Stimulated activated CD4-positive, alpha-beta T cell treated with anti-CD3 and anti-CD28 coated beads, TNF-alpha, amount 100 ng/mL, for 1 hour (primary cell): ENCODE results near the gene DDX41.
"Not testable (repeated sequence)": the region's sequence is repeated elsewhere in the genome, so short reads cannot be mapped to it uniquely, and the experiment has no call there.

ENCODE experiments used
- DNase-seq, 3 donors: peaks; one replicate each; pipeline ENCODE4 v3.0.0-alpha.2; 2020; ENCODE audit warnings: low read depth in 3 of 3, low spot score in 1 of 3

DDX41 gene

GRCh38 chr5:177499842-177500241 is 16.9 kb downstream of the DDX41 start:
- DNase-seq = no peak

DNA sequence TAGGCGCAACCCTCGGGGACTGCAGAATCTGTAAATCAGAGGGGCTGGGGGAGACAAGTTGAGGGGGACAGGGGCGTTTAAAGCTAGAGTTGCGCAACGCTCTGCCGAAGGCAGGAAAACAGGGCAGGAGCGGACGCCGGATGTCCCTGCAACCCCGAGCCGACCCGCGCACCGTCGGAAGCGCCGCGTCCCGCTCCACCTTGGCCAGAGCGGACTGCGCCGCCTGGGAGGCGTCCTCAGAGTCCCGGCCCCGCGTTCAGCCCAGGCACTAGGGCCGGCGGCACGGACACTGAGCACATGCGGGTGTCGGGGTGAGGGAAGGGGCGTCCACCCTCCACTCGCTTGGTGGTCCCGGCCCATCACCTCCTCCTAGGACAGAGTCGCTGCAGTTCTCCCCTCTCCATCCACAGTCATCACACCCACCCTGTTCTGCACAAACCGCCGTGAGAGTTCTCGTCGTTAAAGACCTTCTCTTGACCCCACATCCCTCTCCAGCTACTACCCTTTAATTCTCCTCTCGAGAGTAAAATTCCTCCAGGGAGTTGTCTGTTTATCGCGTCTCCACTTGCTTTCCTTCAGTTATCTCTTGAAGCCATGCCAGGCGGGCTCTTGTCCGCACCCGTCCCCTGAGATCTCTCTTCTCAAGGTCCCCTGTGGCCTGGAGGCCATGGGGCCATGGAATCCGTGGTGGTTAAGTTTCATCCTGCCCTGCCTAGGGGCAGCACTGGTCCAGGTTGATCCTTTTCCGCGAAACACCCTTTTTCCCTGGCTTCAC is 18.6 kb downstream of the DDX41 start:
- no peak for DNase-seq

GRCh38 chr5:177497292-177498012 is 19.3 kb downstream of the DDX41 start, which contains the start of gene PDLIM7:
PDLIM7 (minus strand) TSS chr5:177497604; CDS start chr5:177496512, 1,092 bp downstream.
- peak; percentile 87 to 95 (median 89) for DNase-seq

- no peak for DNase-seq
Measured at GRCh38 chr5:177496727-177497291, 20.0 kb downstream of the DDX41 start.

GRCh38 chr5:177496070-177496726 is 20.6 kb downstream of the DDX41 start:
- DNase-seq = no peak

GRCh38 chr5:177495243-177496060 is 21.3 kb downstream of the DDX41 start:
- DNase-seq = no peak

DNA sequence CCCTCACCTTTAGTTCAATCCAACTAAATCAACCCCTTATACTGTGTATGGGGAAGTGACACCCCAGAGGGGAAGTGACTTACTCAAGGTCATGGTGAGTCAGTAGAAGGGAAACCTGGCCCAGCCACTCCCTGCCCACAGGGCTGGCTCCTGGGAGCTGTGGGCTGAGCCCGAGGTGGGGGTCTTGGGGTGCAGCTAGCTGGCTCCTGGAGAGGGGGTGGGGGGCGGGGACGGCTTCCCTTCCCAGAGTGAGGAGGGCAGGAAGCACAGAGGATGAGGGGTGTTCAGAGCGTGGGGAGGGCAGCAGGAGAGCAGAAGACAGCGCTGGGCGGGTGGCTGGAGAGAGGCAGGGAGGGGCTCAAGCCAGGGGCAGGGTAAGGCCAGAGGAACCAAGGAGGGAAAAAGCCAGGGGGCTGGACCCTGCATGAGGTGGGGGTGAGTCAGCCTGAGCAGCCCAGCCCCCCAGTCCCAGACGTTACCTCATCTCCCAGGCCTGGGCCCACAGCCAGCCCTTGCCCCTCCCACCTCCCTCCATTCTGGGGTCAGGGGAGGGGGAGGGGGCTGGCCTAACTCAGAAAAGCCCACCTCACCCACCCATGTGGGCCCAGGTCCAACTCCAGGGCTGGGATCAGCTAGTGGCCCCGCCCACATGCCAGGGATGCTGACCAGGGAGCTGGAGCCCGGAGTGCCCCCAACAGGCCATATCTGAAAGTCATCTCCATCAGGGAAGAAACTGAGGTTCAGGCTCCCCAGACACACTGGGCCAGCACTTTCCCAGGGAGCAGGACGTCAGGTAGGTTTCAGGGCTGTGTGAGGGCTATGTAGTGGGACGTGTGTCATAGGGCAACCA is 22.2 kb downstream of the DDX41 start:
- DNase-seq = no peak

GRCh38 chr5:177493795-177494345 is 22.9 kb downstream of the DDX41 start:
- DNase-seq = no peak

GRCh38 chr5:177492841-177493240 is 23.9 kb downstream of the DDX41 start:
- DNase-seq = no peak

GRCh38 chr5:177491983-177492746 is 24.6 kb downstream of the DDX41 start:
- no peak for DNase-seq

DNA sequence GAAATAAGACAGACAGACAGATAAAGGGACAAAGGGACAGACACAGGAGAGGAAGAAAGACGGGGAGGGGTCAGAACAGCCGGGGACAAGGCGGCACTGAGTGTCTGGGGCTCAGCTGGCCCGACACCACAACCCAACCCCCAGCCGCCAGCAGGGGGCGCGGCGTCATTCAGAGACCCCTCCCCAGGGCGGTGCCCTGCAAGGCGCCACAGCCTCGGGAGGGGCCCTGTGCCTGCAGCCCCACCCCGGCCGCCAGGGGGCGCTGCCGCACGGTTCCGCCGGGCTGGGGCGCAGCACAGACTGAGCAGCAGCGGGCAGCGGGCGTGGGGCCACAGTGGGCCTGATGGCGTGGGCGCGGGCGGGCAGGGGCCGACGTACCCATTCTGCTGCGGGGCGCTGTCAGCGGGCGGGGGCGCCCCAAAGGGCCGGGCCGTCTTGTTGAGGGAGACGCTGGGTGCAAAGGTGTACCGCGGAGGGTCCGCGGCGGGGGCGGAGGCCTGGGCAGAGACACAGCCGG is 25.3 kb downstream of the DDX41 start:
- no peak for DNase-seq

DNA sequence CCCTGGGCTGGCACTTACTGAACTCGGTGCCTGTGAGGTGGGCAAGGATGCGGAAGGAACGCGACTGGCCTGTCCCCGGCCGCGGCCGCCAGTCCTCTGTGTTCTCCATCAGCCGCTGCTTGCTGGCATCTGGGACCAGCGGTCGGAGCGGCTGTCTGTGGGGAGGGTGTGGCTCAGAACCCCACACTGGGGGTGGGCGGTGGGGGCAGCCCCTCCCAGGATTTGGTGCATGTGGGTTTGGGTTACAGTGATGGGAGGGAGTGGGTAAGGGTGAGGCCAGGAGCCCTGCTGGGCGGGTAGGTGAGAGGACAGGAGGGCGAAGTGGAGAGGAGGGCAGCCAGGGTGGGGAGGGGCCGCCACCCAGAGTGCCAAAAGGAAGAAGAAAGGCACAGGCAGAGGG is 25.8 kb downstream of the DDX41 start:
- DNase-seq = no peak

GRCh38 chr5:177490311-177490991 is 26.3 kb downstream of the DDX41 start:
- DNase-seq = no peak

DNA sequence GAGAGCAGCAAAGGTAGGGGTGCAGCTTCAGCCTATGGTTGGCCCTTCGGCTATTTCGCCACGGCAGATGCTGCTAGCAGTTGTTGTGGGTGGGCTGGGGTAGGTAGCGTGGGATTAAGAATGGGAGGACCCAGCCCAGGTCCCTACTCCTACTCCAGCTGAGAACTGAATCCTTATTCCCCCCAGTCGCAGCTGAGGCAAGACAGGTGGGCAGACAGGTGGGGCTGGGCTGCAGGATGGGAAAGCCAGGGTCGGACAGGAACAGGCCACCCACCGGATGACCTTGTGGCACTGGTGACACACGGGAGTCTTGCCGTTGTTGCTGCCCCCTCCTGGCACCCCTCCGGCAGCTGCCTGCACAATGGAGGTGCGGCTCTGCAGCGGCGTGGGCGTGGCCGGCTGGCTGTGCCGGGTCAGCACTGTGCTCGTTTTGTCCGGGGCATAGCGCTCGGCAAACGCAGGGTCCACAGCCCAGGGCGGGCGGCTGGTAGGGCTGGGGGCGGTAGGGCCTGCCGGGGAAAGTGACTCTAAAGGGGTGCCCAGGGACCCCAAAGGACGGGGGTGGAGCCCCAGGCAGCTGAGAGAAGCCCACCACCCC is 27.5 kb downstream of the DDX41 start:
- DNase-seq = no peak

DNA sequence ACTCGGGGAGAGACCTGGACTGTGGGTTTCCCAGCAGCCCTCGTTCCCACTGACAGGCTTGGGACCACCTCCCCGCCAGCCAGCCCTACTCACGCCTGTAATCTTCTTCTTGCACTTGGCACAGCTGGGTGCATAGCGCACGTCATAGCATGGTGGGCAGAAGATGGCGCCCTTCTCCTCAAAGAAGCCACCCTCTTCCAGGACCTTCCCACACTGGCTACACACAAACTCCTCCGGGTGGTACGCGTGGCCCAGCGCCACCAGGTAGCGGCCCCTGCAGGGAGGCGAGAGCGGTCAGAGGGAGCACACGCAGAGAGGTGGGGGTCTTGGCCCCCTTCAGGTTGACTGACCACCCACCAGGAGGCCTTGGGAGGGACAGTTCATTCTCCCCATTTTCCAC is 28.8 kb downstream of the DDX41 start:
- no peak for DNase-seq

- DNase-seq = no peak
Measured at GRCh38 chr5:177487144-177487543, 29.6 kb downstream of the DDX41 start.

- no peak for DNase-seq
Measured at GRCh38 chr5:177486256-177486655, 30.5 kb downstream of the DDX41 start.

DNA sequence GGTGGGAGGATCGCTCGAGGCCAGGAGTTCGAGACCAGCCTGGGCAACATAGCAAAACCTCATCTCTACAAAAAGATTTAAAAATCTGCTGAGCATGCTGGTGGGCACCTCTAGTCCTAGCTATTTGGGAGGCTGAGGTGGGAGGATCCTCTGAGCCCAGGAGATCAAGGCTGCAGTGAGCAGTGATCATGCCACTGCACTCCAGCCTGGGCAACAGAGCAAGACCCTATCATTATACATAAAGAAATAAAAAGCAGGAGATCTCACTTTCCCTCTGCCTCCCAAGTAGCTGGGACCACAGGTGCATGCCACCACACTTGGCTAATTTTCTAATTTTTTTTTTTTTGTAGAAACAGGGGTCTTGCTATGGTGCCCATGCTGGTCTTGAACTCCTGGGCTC is 31.0 kb downstream of the DDX41 start:
- DNase-seq = not testable (repeated sequence)
